Ovary (tissue), 3 donors: Measurements from ENCODE around the gene ETV6.

Source experiments
- CTCF ChIP-seq, 3 donors: fragments of 450-650 bp in 2 of 3; fragments of 200-600 bp in 1 of 3; IDR thresholded peaks; one replicate each; pipeline versions ENCODE4 v1.5.1 to v1.8.0; 2016 to 2022; ENCODE audit warnings: antibody characterized with exemption in 3 of 3, mild to moderate bottlenecking in 1 of 3
- EP300 ChIP-seq: sonication (generic); formaldehyde crosslinking; IDR thresholded peaks from one replicate; pipeline ENCODE4 v1.6.1; 2017; ENCODE audit warnings: antibody characterized with exemption
- POLR2A ChIP-seq: fragments of 450-650 bp; IDR thresholded peaks from one replicate; pipeline ENCODE4 v1.6.1; 2017; ENCODE audit warnings: antibody characterized with exemption, mild to moderate bottlenecking, moderate library complexity
- donor health status: DM: no; HTN: no; CAD: no.

GRCh38 chr12:11753150-11753499, 103.7 kb downstream of the ETV6 start:
- TF ChIP-seq CTCF (IDR thresholded peaks at IDR 0.05) (no peak), POLR2A (no peak), EP300 (no peak)
